Liver (tissue), 9 donors: Measurements from ENCODE around the gene ALAS1. TPM values are rescaled to one million over a fixed set of nuclear protein-coding genes. Genes with fewer than 3 reads are reported as not detected.

ENCODE experiments used
- DNase-seq: peaks from one replicate; pipeline ENCODE4 v3.0.0-alpha.2; 2017; ENCODE audit warnings: low spot score
- H3K27ac ChIP-seq, 2 donors: one replicate each; pipeline ENCODE4 v1.7.0; 2013; ENCODE audit warnings: inconsistent platforms in 2 of 2, low read length in 2 of 2, control low read depth in 1 of 2, low read depth in 1 of 2, mild to moderate bottlenecking in 1 of 2
- H3K27me3 ChIP-seq, 4 donors: one replicate each; pipeline versions ENCODE4 v1.6.1 to v1.7.0; 2013; ENCODE audit warnings: low read length in 3 of 4, inconsistent platforms in 1 of 4, mild to moderate bottlenecking in 1 of 4, moderate library complexity in 1 of 4; ENCODE audit not compliant: control insufficient read depth in 4 of 4, insufficient read depth in 4 of 4
- H3K36me3 ChIP-seq, 4 donors: one replicate each; pipeline versions ENCODE4 v1.6.1 to v1.7.0; 2013; ENCODE audit warnings: low read length in 3 of 4, mild to moderate bottlenecking in 3 of 4, low read depth in 1 of 4, moderate library complexity in 1 of 4; ENCODE audit not compliant: control insufficient read depth in 4 of 4, insufficient read depth in 3 of 4
- H3K4me1 ChIP-seq, 4 donors: one replicate each; pipeline versions ENCODE4 v1.6.1 to v1.7.0; 2013; ENCODE audit warnings: low read length in 3 of 4, mild to moderate bottlenecking in 3 of 4, moderate library complexity in 1 of 4; ENCODE audit not compliant: control insufficient read depth in 4 of 4, insufficient read depth in 4 of 4
- H3K4me3 ChIP-seq, 3 donors: one replicate each; pipeline versions ENCODE4 v1.6.1 to v1.7.0; 2013; ENCODE audit warnings: low read length in 3 of 3, control low read depth in 1 of 3, low read depth in 1 of 3, mild to moderate bottlenecking in 1 of 3
- H3K9ac ChIP-seq, 2 donors: one replicate each; pipeline ENCODE4 v1.7.0; 2013; ENCODE audit warnings: low read length in 2 of 2, mild to moderate bottlenecking in 2 of 2, moderate library complexity in 2 of 2, control low read depth in 1 of 2, low read depth in 1 of 2
- H3K9me3 ChIP-seq, 4 donors: one replicate each; pipeline versions ENCODE4 v1.6.1 to v1.7.0; 2013; ENCODE audit warnings: low read length in 3 of 4; ENCODE audit not compliant: control insufficient read depth in 4 of 4
- ATF3 ChIP-seq: IDR thresholded peaks from 2 replicates; pipeline ENCODE4 v1.6.1; 2016; ENCODE audit warnings: antibody characterized with exemption
- FOXA1 ChIP-seq: IDR thresholded peaks from 2 replicates; pipeline ENCODE4 v1.6.1; 2016; ENCODE audit warnings: antibody characterized with exemption
- FOXA2 ChIP-seq: IDR thresholded peaks from 2 replicates; pipeline ENCODE4 v1.6.1; 2016; ENCODE audit warnings: antibody characterized with exemption
- GABPA ChIP-seq, 2 donors: IDR thresholded peaks in 1 of 2; conservative IDR thresholded peaks in 1 of 2; 2 replicates each; pipeline ENCODE4 v1.6.1; 2016; ENCODE audit warnings: antibody characterized with exemption in 2 of 2, mild to moderate bottlenecking in 1 of 2, moderate library complexity in 1 of 2
- HNF4G ChIP-seq: IDR thresholded peaks from 2 replicates; pipeline ENCODE4 v1.6.1; 2016; ENCODE audit warnings: antibody characterized with exemption
- JUND ChIP-seq, 2 donors: IDR thresholded peaks; 2 replicates each; pipeline ENCODE4 v1.6.1; 2016; ENCODE audit warnings: antibody characterized with exemption in 2 of 2
- MAX ChIP-seq: IDR thresholded peaks from 2 replicates; pipeline ENCODE4 v1.6.1; 2016; ENCODE audit warnings: antibody characterized with exemption
- NR2F2 ChIP-seq: IDR thresholded peaks from 2 replicates; pipeline ENCODE4 v1.6.1; 2016; ENCODE audit warnings: antibody characterized with exemption
- RAD21 ChIP-seq, 2 donors: IDR thresholded peaks; 2 replicates each; pipeline ENCODE4 v1.6.1; 2016; ENCODE audit warnings: antibody characterized with exemption in 2 of 2, mild to moderate bottlenecking in 2 of 2
- REST ChIP-seq: IDR thresholded peaks from 2 replicates; pipeline ENCODE4 v1.6.1; 2016; ENCODE audit warnings: antibody characterized with exemption, mild to moderate bottlenecking
- RXRA ChIP-seq, 2 donors: IDR thresholded peaks; 2 replicates each; pipeline ENCODE4 v1.6.1; 2017 to 2018; ENCODE audit warnings: antibody characterized with exemption in 2 of 2, mild to moderate bottlenecking in 1 of 2
- SP1 ChIP-seq: IDR thresholded peaks from 2 replicates; pipeline ENCODE4 v1.6.1; 2018; ENCODE audit warnings: antibody characterized with exemption, mild to moderate bottlenecking
- TAF1 ChIP-seq: conservative IDR thresholded peaks from 2 replicates; pipeline ENCODE4 v1.6.1; 2016; ENCODE audit warnings: antibody characterized with exemption, mild to moderate bottlenecking
- YY1 ChIP-seq: IDR thresholded peaks from 2 replicates; pipeline ENCODE4 v1.6.1; 2016; ENCODE audit warnings: antibody characterized with exemption, mild to moderate bottlenecking
- ZBTB33 ChIP-seq: IDR thresholded peaks from 2 replicates; pipeline ENCODE4 v1.6.1; 2016; ENCODE audit warnings: antibody characterized with exemption
- WGBS: extraction: QIAGEN DNeasy Blood & Tissue Kit; methylation state at CpG from one replicate; pipeline ENCODE4 v1.1.7; 2013; 5-methylcytosine and 5-hydroxymethylcytosine counted together
- polyA plus RNA-seq, 2 donors: library from polyadenylated mRNA; stranded (reverse) in 1 of 2; unstranded in 1 of 2; fragments of 200-250 nt in 1 of 2; fragments of >200 nt in 1 of 2; fragmentation: Nextera tagmentation in 1 of 2; extraction: Ambion mirVana in 1 of 2; gene quantifications; one replicate each; pipeline versions ENCODE4 v1.2.1 to v1.2.3, GENCODE V29; 2013 to 2015
- total RNA-seq, 2 donors: library from RNA; depleted of rRNA; stranded (reverse); fragments of >200 nt; gene quantifications; one replicate each; pipeline ENCODE4 v1.2.3, GENCODE V29; 2014
- donor health status: healthy.
- donor health status: healthy.
- donor health status: healthy.
- donor health status: healthy.
- donor health status: healthy.

ALAS1 gene
- total and polyA plus RNA-seq, 4 donors: 32.3 to 421 (median 137) TPM

GRCh38 chr3:52222319-52223221, 24.6 kb downstream of the ALAS1 start:
- Histone ChIP-seq H3K27ac (no peak overlapping the region), H3K4me3 (no peak overlapping the region), H3K36me3 (no peaks in the 10 kb centered on the region), H3K4me1 (peaks cover 0 to 7% (median 4%) of the 10 kb centered on the region in 4 donors), H3K9ac (no peak overlapping the region), H3K27me3 (no peaks in the 10 kb centered on the region), H3K9me3 (no peaks in the 10 kb centered on the region)
- 93% methylated on average over 41 of the region's 41 CpGs for WGBS
- DNase-seq: no peak
- TF ChIP-seq ATF3: no peak
- TF ChIP-seq NR2F2: no peak
- TF ChIP-seq TAF1: no peak
- TF ChIP-seq FOXA1: no peak
- TF ChIP-seq REST: no peak
- TF ChIP-seq YY1: no peak
- no peak for TF ChIP-seq RAD21 (IDR thresholded peaks at IDR 0.05)
- no peak for TF ChIP-seq GABPA (IDR thresholded peaks at IDR 0.05 in 1 of 2, conservative IDR thresholded peaks at IDR 0.05 in 1 of 2)
- no peak for TF ChIP-seq MAX
- no peak for TF ChIP-seq RXRA (IDR thresholded peaks at IDR 0.05)
- TF ChIP-seq SP1: no peak
- TF ChIP-seq JUND (IDR thresholded peaks at IDR 0.05): no peak
- no peak for TF ChIP-seq HNF4G
- no peak for TF ChIP-seq ZBTB33
- TF ChIP-seq FOXA2: no peak
